Loucy (cell line): ENCODE data around the gene OTOS.

Experiments
- H2AFZ ChIP-seq: fragments of 200-600 bp; sonication (generic); 2 replicates; pipeline ENCODE4 v1.6.0; 2016; ENCODE audit warnings: antibody characterized with exemption, mild to moderate bottlenecking, low read length, moderate library complexity
- H3F3A ChIP-seq: fragments of 200-600 bp; 2 replicates; pipeline ENCODE4 v1.6.0; 2016; ENCODE audit warnings: antibody characterized with exemption, low read depth, mild to moderate bottlenecking
- H3K27me3 ChIP-seq: fragments of 200-600 bp; sonication (generic); 2 replicates; pipeline ENCODE4 v1.6.1; 2014; ENCODE audit warnings: low read length, mild to moderate bottlenecking; ENCODE audit not compliant: insufficient read depth, poor library complexity, severe bottlenecking
- H3K36me3 ChIP-seq: fragments of 200-600 bp; sonication (generic); 2 replicates; pipeline ENCODE4 v1.6.1; 2016; ENCODE audit warnings: low read length; ENCODE audit not compliant: insufficient read depth
- H3K4me1 ChIP-seq: fragments of 200-600 bp; sonication (generic); 2 replicates; pipeline ENCODE4 v1.5.1; 2014; ENCODE audit warnings: low read length, mild to moderate bottlenecking; ENCODE audit not compliant: insufficient read depth, poor library complexity, severe bottlenecking
- H3K4me2 ChIP-seq: fragments of 200-600 bp; sonication (generic); 2 replicates; pipeline ENCODE4 v1.6.0; 2014; ENCODE audit warnings: antibody characterized with exemption, low read length, low read depth, mild to moderate bottlenecking; ENCODE audit not compliant: poor library complexity, severe bottlenecking
- H3K4me3 ChIP-seq: fragments of 200-600 bp; sonication (generic); 2 replicates; pipeline ENCODE4 v1.5.1; 2014; ENCODE audit warnings: low read length, mild to moderate bottlenecking, mixed read lengths; ENCODE audit not compliant: poor library complexity, severe bottlenecking
- H3K79me2 ChIP-seq: fragments of 200-600 bp; sonication (generic); 2 replicates; pipeline ENCODE4 v1.6.1; 2014; ENCODE audit warnings: low read length; ENCODE audit not compliant: insufficient read depth
- H3K9ac ChIP-seq: fragments of 200-600 bp; sonication (generic); 2 replicates; pipeline ENCODE4 v1.6.0; 2014; ENCODE audit warnings: mild to moderate bottlenecking, low read depth, low read length, moderate library complexity; ENCODE audit not compliant: poor library complexity, severe bottlenecking
- H3K9me2 ChIP-seq: fragments of 200-600 bp; sonication (generic); replicated peaks from 2 replicates; pipeline ENCODE4 v1.6.1; 2016; ENCODE audit warnings: low read depth, low read length, mixed read lengths
- H3K9me3 ChIP-seq: fragments of 200-600 bp; sonication (generic); 2 replicates; pipeline ENCODE4 v1.6.1; 2014; ENCODE audit warnings: mild to moderate bottlenecking, antibody characterized with exemption, low read length, low read depth; ENCODE audit not compliant: insufficient read depth
- H4K20me1 ChIP-seq: fragments of 200-600 bp; sonication (generic); 2 replicates; pipeline ENCODE4 v1.6.0; 2014; ENCODE audit warnings: antibody characterized with exemption, low read length, mild to moderate bottlenecking; ENCODE audit not compliant: insufficient read depth, poor library complexity, severe bottlenecking
- EZH2phosphoT487 ChIP-seq: fragments of 200-600 bp; IDR thresholded peaks from 2 replicates; pipeline ENCODE4 v1.6.1; 2018; ENCODE audit warnings: antibody characterized with exemption, mild to moderate bottlenecking, moderate library complexity, borderline replicate concordance
- TF ChIP-seq, protein P1 (sequence below): fragments of 200-600 bp; sonication (generic); conservative IDR thresholded peaks from 2 replicates; pipeline ENCODE4 v1.5.1; 2014; ENCODE audit warnings: mild to moderate bottlenecking, antibody characterized with exemption, low read length

The OTOS gene

DNA sequence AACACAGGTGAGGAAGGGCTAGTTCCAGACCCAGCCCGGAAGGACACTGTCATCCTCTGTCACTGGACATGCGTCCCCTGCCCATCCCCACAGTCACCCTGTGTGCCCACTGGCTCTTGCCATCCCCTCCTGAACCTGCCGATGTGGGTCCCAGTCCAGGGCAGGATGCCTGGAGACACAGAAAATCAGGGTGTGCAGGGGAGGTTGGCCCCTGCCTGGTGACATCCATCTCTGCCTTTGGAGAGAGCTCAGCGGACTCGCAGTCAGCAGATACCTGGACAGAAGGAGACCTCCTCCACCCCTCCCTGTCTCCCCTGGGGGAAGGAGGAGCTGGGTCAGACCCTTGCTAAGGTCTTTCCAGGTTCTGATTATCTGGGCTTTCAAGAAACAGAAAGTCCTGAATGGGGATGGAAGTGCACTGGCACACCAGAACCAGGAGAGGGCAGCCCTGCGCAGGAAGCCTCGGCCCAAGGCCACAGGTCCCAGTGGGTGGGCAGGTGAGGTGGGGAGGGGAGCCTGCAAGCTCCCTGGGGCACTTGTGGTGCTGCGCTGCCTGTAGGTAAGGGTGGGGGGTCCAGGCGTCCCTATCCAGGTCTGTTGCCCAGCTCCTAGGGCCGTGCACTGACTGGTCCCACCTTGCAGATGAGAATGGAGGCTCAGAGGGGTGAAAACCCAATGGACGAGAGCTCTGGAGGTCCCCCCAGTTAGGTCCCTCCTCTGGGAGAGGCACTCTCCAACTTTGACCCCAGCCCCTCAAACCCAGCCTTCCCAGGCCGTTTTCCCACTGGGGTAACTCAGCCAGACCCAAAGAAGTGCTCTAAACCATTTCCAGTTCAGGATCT is 9.7 kb upstream of the OTOS start:
- no peak for TF ChIP-seq EZH2phosphoT487
- TF ChIP-seq, protein P1, sequence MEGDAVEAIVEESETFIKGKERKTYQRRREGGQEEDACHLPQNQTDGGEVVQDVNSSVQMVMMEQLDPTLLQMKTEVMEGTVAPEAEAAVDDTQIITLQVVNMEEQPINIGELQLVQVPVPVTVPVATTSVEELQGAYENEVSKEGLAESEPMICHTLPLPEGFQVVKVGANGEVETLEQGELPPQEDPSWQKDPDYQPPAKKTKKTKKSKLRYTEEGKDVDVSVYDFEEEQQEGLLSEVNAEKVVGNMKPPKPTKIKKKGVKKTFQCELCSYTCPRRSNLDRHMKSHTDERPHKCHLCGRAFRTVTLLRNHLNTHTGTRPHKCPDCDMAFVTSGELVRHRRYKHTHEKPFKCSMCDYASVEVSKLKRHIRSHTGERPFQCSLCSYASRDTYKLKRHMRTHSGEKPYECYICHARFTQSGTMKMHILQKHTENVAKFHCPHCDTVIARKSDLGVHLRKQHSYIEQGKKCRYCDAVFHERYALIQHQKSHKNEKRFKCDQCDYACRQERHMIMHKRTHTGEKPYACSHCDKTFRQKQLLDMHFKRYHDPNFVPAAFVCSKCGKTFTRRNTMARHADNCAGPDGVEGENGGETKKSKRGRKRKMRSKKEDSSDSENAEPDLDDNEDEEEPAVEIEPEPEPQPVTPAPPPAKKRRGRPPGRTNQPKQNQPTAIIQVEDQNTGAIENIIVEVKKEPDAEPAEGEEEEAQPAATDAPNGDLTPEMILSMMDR = peak; percentile 87
- Histone ChIP-seq H4K20me1 (no peaks in the 10 kb centered on the region), H3K4me3 (no peak overlapping the region), H3K9me2 (no peaks in the 10 kb centered on the region), H3K4me2 (no peak overlapping the region), H3K79me2 (no peaks in the 10 kb centered on the region), H3K27me3 (no peaks in the 10 kb centered on the region), H3K4me1 (no peaks in the 10 kb centered on the region), H2AFZ (peak overlapping the region; percentile 63; the same call in 1 of the 2 replicates), H3K9me3 (no peaks in the 10 kb centered on the region), H3K36me3 (no peaks in the 10 kb centered on the region), H3K9ac (no peak overlapping the region), H3F3A (no peaks in the 10 kb centered on the region)

DNA sequence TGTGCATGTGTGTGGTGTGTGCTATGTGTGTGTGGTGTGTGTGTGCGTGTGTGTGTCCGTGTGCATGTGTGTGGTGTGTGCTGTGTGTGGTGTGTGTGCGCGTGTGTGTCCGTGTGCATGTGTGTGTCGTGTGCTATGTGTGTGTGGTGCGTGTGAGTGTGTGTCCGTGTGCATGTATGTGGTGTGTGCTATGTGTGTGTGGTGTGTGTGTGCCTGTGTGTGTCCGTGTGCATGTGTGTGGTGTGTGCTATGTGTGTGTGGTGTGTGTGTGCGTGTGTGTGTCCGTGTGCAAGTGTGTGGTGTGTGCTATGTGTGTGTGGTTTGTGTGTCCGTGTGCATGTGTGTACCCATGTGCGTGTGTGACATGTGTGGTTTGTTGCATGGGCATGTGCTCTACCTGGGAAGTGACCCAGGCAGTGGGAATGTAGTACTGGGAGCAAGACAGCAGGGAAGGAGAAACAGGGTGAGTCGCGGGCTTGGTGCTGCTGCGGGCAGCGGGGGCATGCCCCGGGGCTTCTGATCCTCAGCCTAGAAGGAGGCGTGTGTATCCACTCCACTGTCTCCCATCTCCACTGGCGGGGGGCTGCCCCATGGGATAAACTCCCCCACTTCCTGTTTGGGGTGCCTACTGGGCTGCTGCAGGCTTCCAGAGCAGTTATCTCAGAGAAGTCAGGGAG is 7.6 kb upstream of the OTOS start:
- Histone ChIP-seq H3K4me2 (no peak overlapping the region), H3F3A (no peaks in the 10 kb centered on the region), H2AFZ (no peak overlapping the region), H3K9ac (no peak overlapping the region), H3K4me1 (no peaks in the 10 kb centered on the region), H3K9me2 (no peaks in the 10 kb centered on the region), H3K79me2 (no peaks in the 10 kb centered on the region), H3K27me3 (no peaks in the 10 kb centered on the region), H4K20me1 (no peaks in the 10 kb centered on the region), H3K9me3 (no peaks in the 10 kb centered on the region), H3K4me3 (no peak overlapping the region), H3K36me3 (no peaks in the 10 kb centered on the region)
- TF ChIP-seq, protein P1 = no peak
- TF ChIP-seq EZH2phosphoT487 = no peak

DNA sequence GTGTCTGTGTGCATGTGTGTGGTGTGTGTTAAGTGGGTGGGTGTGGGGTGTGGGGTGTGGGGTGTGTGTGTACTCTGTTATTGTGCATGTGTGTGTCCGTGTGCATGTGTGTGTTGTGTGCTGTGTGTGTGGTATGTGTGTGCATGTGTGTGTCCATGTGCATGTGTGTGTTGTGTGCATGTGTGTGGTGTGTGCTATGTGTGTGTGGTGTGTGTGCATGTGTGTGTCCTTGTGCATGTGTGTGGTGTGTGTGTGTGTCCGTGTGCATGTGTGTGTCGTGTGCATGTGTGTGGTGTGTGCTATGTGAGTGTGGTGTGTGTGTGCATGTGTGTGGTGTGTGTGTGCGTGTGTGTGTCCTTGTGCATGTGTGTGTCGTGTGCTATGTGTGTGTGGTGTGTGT is 6.9 kb upstream of the OTOS start:
- H3K4me3 ChIP-seq = no peak overlapping the region

More for the DNA sequence above, 6.9 kb upstream of the OTOS start:
- Histone ChIP-seq H2AFZ (no peak overlapping the region), H3K9me3 (no peaks in the 10 kb centered on the region), H3K27me3 (no peaks in the 10 kb centered on the region), H4K20me1 (no peaks in the 10 kb centered on the region), H3K4me2 (no peak overlapping the region), H3K79me2 (no peaks in the 10 kb centered on the region), H3F3A (no peaks in the 10 kb centered on the region), H3K36me3 (no peaks in the 10 kb centered on the region), H3K4me1 (no peaks in the 10 kb centered on the region), H3K9me2 (no peaks in the 10 kb centered on the region), H3K9ac (no peak overlapping the region)
- TF ChIP-seq, protein P1 = no peak
- TF ChIP-seq EZH2phosphoT487 = no peak
